Measurements from ENCODE around the gene CD2.

The CD2 gene, protein sequence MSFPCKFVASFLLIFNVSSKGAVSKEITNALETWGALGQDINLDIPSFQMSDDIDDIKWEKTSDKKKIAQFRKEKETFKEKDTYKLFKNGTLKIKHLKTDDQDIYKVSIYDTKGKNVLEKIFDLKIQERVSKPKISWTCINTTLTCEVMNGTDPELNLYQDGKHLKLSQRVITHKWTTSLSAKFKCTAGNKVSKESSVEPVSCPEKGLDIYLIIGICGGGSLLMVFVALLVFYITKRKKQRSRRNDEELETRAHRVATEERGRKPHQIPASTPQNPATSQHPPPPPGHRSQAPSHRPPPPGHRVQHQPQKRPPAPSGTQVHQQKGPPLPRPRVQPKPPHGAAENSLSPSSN

DNA sequence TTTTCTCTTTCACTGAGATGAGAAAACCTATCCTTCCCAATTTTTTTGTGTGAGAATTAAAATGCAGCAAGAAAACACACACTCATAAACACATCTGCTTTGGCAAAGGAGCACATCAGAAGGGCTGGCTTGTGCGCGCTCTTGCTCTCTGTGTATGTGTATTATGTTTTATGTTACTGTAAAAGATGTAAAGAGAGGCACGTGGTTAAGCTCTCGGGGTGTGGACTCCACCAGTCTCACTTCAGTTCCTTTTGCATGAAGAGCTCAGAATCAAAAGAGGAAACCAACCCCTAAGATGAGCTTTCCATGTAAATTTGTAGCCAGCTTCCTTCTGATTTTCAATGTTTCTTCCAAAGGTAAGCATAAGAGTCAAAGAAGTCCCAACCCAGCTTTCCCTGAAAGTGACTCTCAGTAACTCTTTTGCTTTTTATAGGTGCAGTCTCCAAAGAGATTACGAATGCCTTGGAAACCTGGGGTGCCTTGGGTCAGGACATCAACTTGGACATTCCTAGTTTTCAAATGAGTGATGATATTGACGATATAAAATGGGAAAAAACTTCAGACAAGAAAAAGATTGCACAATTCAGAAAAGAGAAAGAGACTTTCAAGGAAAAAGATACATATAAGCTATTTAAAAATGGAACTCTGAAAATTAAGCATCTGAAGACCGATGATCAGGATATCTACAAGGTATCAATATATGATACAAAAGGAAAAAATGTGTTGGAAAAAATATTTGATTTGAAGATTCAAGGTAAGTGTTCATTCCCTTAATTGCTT lies at the start of gene CD2:
TSS of gene CD2 (plus strand) at position 233 of the 780 bp plus-strand sequence. CDS start at position 296, 63 bp downstream.
- no peak for DNase-seq
- in situ Hi-C loops (cut with HindIII; ENCODE audit: low pct_ligation_motif_present, low pct_unique_long_range_greater_than_20kb, low sequenced_read_pairs) = no loop called here

DNA sequence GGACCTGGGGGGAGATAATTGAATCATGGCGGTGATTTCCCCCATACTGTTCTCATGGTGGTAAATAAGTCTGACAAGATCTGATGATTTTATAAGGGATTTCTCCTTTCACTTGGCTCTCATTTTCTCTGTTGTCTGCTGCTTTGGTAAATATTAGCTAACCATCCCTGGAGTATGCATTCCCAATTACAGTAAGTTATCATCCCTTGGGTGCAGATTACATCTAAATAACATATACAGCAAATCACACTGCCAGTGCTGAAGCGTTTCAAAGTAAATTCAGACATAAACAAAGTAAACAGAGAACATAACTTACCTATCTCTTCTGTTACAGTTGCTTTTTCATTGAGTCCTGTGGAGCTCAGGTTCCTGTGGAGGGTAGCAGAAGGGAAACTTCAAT lies 48.1 kb upstream of the CD2 start:
- no peak for DNase-seq
- in situ Hi-C loops (cut with HindIII; ENCODE audit: low pct_ligation_motif_present, low pct_unique_long_range_greater_than_20kb, low sequenced_read_pairs) = no loop called here

DNA sequence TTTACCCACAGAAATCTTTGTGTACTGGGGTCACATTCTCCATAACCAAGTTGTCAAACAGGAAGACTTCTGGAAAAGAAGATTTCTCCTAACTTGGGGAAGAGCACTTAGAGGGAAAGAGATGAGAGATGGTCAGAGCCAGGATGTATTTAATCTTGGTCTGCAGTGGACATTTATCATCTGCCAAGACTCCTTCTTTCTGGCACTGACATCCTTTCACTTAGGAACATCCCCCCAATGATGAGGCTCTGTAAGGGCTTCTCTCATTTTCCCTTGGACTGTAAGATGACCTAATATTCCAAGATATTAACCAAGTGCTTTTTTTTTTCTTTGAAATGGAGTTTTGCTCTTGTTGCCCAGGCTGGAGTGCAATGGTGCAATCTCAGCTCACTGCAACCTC lies 47.4 kb upstream of the CD2 start:
- in situ Hi-C loops (cut with HindIII; ENCODE audit: low pct_ligation_motif_present, low pct_unique_long_range_greater_than_20kb, low sequenced_read_pairs) = no loop called here
- DNase-seq = no peak

DNA sequence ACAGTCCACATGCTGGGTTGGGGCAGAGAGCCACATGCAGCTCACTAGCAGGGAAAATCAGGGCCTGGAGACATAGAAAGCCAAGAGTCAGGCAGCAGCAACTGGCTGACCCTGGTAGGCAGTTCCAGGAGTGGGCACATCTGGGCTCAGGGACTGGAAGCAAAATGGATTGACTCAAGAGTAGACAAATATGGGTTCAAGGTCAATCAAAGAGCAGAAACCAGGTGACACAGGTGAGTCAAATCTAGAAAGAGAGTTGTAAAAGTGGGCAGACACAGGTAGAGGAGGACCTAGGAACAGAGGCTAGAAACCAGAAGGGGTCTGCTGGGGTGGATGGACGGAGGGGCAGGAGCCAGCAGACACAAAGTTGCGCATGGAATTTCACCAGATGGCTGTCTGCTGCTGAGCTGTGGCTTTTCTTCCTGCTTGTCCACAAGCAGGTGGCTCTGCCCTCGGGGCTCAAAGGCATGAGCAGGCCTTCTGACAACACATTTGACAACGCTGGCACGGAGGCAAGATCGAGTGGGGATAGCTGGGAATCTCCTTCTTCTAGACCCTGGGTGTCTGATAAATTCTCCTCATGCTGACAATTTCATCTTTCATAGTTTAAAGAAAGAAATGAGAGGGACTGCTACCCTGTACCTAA lies 45.9 kb upstream of the CD2 start:
- in situ Hi-C loops (cut with HindIII; ENCODE audit: low pct_ligation_motif_present, low pct_unique_long_range_greater_than_20kb, low sequenced_read_pairs) = no loop called here
- DNase-seq = no peak

DNA sequence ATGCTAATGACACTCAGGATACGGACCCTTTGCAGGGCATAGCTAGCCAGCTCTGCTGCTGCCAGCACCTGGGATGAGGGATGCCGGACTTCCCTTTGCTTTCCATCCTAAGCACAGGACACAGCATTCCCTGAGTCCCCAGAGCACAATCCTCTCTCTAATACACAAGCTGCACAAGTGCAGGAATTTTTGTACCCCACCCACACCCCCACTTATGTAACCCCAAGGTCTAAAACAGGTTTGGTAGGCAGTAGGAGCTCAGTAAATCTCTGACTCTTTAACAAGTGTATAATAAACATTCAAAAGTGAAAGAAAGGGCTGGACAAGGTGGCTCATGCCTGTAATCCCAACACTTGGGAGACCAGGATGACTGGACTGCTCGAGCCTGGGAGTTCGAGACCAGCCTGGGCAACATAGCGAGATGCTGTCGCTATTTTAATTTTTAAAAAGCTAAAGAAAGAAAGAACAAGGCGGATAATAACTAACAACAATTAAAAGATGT lies 44.5 kb upstream of the CD2 start:
- DNase-seq = no peak
- in situ Hi-C loops (cut with HindIII; ENCODE audit: low pct_ligation_motif_present, low pct_unique_long_range_greater_than_20kb, low sequenced_read_pairs) = no loop called here

DNA sequence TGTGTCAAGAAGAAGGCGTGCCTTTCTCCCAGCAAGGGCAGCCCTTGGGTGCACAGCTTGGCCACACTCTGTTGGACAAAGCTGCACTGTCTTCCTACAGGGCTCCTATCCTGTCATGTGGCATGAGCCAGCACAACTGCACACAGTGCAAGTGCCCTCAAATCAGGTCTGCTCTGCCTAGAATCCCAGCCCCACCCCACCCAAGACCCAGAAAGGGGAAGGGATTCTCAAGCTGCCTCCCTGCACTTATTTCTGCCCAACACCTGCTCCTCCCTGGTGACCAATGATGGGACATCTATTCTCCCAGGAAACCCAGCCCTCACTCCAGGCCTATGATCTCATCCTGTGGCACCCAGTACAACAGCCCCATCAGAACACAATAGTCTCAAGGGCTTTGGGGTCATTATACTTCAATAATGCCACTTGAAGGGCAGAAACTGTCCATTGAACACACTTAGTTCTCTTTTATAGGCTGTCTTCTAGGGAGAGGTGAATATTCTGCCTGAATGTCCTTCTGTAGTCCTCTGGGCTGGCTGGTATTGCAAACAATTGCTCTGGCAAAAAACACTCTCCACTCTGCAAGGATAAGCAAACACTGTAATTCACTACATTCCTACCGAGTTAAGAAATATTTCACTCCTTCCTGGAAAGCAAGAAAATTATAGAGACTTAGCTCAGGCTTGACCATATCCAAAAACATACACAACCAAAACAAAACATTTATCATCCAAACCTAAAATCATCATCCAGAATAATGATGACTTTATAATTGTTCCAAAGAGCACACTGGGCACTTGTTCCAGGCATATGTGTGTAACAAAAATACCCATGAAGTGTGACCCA lies 43.6 kb upstream of the CD2 start:
- in situ Hi-C loops (cut with HindIII; ENCODE audit: low pct_ligation_motif_present, low pct_unique_long_range_greater_than_20kb, low sequenced_read_pairs) = no loop called here
- no peak for DNase-seq

DNA sequence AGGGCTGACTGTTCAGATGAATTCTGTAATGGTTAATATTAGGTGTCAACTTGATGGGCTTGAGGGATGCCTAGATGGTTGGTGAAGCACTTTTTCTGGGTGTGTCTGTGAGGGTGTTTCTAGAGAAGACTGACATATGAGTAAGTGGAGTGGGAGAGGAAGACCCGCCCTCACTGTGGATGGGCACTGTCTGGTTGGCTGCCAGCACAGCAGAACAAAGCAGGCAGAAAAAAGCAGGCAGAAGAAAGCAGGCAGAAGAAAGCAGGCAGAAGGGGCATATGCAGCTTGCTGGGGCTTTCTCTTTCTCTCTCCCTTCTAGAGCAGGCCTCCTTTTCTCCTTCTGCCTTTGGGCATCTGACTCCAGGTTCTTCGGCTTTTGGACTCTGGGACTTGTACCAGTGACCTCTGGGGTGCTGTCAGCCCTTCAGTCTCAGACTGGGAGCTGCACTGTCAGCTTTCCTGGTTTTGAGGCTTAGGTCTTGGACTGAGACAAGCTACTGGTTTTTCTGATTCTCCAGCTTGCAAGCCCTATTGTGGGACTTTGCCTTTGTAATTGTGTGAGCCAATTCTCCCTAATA lies 42.9 kb upstream of the CD2 start:
- DNase-seq = no peak
- in situ Hi-C loops (cut with HindIII; ENCODE audit: low pct_ligation_motif_present, low pct_unique_long_range_greater_than_20kb, low sequenced_read_pairs) = no loop called here

DNA sequence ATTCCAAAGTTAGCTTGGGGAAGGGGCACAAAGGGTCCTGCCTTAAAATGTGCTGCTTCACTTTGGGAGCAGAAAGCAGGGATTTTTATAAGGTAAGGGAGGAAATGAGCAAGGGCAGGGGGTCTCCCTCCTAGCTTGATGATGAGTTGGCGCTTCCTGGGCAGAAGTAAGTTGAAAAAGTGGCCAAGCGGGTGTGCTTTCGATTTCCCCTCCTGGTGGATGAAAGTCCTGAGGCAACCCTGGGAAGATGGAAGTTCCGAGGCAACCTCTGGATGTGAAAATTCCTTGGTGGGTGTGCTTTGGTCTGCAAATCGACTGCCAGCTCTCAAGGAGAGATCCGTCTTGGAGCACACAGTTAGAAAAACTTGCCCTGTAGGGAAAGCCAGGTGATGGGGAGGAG lies 41.7 kb upstream of the CD2 start:
- DNase-seq = no peak
- in situ Hi-C loops (cut with HindIII; ENCODE audit: low pct_ligation_motif_present, low pct_unique_long_range_greater_than_20kb, low sequenced_read_pairs) = no loop called here

DNA sequence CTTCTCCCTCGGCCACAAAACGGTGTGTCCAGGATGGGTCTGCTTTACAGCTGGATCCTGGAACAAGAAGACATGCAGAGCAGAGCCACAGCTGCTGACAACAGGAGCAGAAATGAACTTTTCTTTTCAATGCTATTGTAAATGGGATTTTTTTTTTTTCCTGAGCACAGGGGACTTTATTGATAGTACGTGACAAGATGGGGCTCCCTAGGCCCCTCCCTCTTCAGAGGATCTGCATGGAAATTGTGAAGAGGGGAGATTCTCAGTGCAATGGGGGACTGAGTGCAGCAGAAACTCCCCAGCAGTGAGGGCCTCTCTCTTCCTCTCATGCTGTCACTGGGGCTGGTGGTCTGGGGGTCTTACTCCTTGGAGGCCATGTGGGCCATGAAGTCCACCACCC lies 40.8 kb upstream of the CD2 start:
- in situ Hi-C loops (cut with HindIII; ENCODE audit: low pct_ligation_motif_present, low pct_unique_long_range_greater_than_20kb, low sequenced_read_pairs) = no loop called here
- no peak for DNase-seq

DNA sequence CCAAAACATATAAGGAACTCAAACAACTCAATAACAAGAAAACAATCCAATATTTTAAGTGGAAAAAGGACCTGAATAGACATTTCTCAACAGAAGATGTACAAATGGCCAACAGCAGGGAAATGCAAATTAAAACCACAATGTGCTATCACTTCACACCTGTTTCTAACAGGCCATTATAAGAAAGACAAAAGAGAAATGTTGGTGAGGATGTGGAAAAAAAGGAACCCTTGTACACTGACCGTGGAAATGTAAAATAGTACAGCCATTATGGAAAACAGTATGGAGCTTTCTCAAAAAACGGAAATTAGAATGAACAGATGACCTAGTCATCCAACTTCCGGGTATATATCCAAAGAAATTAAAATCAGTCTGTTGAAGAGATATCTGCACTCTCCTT lies 37.8 kb upstream of the CD2 start:
- in situ Hi-C loops (cut with HindIII; ENCODE audit: low pct_ligation_motif_present, low pct_unique_long_range_greater_than_20kb, low sequenced_read_pairs) = no loop called here
- DNase-seq = no peak

DNA sequence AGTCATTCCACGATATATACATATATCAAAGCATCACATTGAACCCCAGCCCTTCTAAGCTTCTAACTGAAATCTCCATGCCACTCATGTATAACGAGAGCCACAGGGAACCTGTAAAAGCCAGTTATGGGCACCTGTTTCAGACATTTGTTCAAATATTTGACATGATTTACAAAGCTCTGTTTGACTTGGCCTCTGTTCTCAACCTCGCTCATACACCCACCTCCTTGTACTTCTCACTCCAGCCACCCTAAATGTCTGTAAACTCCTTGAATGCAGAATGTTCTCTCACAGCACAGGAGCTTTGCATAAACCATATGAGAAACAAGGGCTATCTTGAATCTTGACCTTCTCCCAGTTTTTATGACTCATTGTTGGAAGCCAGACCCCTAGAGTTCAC lies 36.9 kb upstream of the CD2 start:
- no peak for DNase-seq

DNA sequence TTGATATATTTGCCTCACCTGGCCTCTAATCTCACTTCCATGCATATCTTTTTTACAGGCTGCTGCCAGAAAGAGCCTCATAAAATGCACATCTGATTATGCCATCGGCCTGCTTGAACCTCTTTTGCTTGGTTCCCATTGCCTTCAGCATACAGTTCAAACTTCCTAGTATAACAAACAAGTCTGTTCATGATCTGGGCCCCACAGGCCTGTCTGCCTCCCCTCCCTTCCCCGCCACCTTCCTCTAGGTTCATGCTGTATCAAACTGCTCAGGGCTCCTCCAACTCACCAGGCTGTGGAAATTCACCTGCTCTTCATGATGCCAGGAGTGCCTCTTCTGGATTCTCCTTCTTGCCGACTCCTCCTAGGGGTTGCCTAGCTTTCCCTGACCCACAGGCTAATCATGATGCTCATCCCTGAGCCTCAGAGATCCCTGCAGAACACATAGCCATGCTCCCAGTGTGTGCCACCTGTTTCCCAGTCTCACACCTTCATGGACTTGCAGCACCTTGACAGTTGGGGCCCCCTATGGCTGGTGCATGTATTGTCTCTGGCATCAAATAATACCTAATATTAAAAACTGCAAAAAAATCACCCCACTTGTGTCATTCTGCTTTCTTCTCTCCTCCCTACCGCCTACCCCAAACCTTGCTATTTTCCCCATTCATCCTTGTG lies 33.7 kb upstream of the CD2 start:
- no peak for DNase-seq

More for the DNA sequence above, 36.9 kb upstream of the CD2 start:
- in situ Hi-C loops (cut with HindIII; ENCODE audit: low pct_ligation_motif_present, low pct_unique_long_range_greater_than_20kb, low sequenced_read_pairs) = no loop called here

DNA sequence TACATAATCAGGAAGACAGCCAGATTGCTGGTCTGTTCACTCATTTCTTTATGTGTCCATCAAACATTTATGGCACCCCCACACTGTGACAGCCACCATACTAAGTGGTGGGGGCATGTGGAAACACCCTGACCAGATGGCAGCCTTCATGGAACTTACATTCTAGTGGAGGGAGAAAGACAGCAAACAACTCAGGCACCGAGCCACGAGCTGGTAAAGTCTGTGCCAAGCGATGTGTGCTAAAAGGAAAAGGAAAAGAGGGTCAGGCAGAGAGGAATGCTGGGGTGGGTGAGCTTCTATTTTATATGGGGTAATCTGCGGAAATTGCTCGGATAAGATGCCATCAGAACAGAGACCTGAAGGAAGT lies 33.2 kb upstream of the CD2 start:
- no peak for DNase-seq
- in situ Hi-C loops (cut with HindIII; ENCODE audit: low pct_ligation_motif_present, low pct_unique_long_range_greater_than_20kb, low sequenced_read_pairs) = no loop called here

More for the DNA sequence above, 33.7 kb upstream of the CD2 start:
- in situ Hi-C loops (cut with HindIII; ENCODE audit: low pct_ligation_motif_present, low pct_unique_long_range_greater_than_20kb, low sequenced_read_pairs) = no loop called here

DNA sequence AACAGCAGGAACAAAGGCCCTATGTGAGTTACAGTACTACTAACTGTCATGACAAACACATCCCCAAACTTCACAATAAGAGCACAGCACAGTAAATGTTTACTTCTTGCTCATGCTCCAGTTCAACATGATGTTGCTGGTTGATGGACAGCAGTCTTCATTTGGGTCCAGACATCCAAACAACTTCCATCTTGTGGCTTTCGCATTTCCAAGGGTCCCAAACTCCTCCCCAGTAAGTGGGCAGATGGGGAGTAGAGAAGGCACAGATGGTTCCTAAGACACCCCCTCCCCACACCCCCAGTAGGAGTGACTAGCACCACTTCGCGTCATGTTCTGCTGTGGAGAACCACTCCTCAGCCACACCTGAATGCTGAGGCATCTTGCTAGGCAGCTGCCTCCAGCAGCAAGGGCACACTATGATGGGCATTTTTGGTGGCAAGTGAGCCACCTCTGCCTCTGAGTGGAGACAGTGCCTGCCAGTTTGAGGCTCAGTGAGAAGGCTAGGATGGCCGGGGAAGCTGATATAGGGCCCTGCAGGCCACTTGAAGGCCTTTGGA lies 32.7 kb upstream of the CD2 start:
- in situ Hi-C loops (cut with HindIII; ENCODE audit: low pct_ligation_motif_present, low pct_unique_long_range_greater_than_20kb, low sequenced_read_pairs) = no loop called here
- DNase-seq = no peak

DNA sequence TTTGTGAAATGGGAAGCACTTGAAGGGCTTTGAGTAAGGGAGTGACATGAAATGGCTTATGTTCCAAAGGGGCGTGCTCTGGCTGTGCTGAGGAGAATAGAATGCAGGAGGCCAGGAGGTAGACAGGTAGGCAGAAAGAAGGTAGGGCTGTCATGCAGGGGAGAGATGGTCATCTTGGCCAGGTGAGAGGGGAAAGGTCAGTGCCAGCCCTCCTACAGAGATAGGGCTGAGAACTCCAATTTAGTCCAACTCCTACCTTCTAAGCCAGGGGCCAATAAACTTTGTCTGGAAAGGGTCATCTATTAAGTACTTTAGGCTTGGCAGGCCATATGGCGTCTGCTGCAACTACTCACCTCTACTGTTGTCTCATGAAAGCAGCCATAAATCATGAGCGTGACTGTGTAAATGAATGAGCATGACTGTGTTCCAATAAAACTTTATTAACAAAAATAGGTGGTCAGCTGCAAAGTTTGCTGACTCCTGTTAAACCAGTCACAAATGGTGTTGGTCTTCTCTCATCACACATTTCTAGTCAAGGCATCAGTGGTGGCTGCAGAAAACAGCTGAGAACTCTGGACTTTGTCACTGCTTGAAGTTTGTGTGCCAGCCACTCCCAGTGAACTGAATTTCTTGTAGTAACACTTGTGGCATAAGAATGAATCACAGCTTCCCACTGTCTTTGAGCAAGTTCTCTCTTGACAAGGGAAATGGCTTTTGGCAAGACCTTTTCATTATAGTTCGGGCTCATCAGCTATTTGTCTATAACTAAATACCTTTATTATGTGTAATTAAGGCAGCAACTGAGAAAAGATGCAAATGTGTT lies 32.0 kb upstream of the CD2 start:
- no peak for DNase-seq
- in situ Hi-C loops (cut with HindIII; ENCODE audit: low pct_ligation_motif_present, low pct_unique_long_range_greater_than_20kb, low sequenced_read_pairs) = no loop called here

DNA sequence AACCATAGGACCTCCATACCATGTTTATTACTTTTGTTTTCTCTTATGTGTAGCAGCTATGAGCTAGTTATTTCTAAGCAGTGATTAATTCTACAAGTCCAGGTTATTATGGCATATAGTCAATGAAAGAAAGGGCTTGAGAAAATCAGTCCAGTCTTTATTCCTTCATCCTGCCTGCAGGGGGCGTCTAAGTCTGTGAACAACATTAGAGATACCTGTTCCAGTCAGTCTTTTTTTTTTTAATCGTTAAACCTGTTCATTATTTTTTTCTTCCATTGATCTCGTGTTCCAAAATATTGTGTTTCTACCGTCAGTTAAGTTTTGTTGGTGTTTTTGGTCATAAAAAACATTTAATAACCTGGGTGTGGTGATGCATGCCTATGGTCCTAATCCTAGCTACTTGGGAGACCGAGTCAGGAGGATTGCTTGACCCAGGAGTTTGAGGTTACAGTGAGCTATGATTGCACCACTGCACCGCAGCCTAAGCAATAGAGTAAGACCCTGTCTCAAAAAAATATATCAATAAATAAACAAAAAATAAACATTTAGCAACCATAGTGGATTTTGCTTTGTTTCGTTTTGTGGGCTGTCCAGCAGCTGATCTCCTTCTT lies 29.4 kb upstream of the CD2 start:
- peak; percentile 58 for DNase-seq
- in situ Hi-C loops (cut with HindIII; ENCODE audit: low pct_ligation_motif_present, low pct_unique_long_range_greater_than_20kb, low sequenced_read_pairs) = no loop called here
